OCI-LY1 (cell line): ENCODE data around the gene CD72.

ENCODE experiments used
- CTCF ChIP-seq: fragments of 200-600 bp; sonication (generic), shearing (Covaris generic); IDR thresholded peaks from 2 replicates; pipeline ENCODE4 v1.5.1; 2017; ENCODE audit warnings: mild to moderate bottlenecking, antibody characterized with exemption, low read length, moderate library complexity, mixed read lengths
- EZH2 ChIP-seq: fragments of 200-600 bp; sonication (generic), shearing (Covaris generic); IDR thresholded peaks from 2 replicates; pipeline ENCODE4 v1.8.0; 2017; ENCODE audit warnings: borderline replicate concordance, mixed run types, mild to moderate bottlenecking, antibody characterized with exemption, low read length, moderate library complexity, mixed read lengths

GRCh38 chr9:35618854-35619799, 914 bp upstream of the CD72 start:
- TF ChIP-seq EZH2 (no peak), CTCF (no peak)
